WTC11 (cell line): ENCODE measurements around the gene CHKA.

ENCODE experiments used
- ATF2 ChIP-seq: sonication (generic); formaldehyde crosslinking; IDR thresholded peaks from 2 replicates; pipeline ENCODE4 v1.8.1; 2022; ENCODE audit warnings: low read depth, missing genetic modification reagents, borderline replicate concordance
- ATF3 ChIP-seq: sonication (generic); formaldehyde crosslinking; conservative IDR thresholded peaks from 2 replicates; pipeline ENCODE4 v1.8.1; 2022; ENCODE audit warnings: mild to moderate bottlenecking, missing genetic modification reagents
- NFE2L1 ChIP-seq: sonication (generic); formaldehyde crosslinking; IDR thresholded peaks from 2 replicates; pipeline ENCODE4 v1.8.1; 2023; ENCODE audit warnings: missing genetic modification reagents
- SP1 ChIP-seq: sonication (generic); formaldehyde crosslinking; conservative IDR thresholded peaks from 2 replicates; pipeline ENCODE4 v1.8.1; 2022; ENCODE audit warnings: missing genetic modification reagents
- TEAD4 ChIP-seq: sonication (generic); formaldehyde crosslinking; IDR thresholded peaks from 2 replicates; pipeline ENCODE4 v1.8.0; 2022; ENCODE audit warnings: mild to moderate bottlenecking, missing genetic modification reagents
- TF ChIP-seq, protein P1 (sequence below): fragments of 200-600 bp; IDR thresholded peaks from 2 replicates; pipeline ENCODE4 v1.8.0; 2022; ENCODE audit warnings: antibody characterized with exemption
- TF ChIP-seq, protein P2 (sequence below): sonication (generic); formaldehyde crosslinking; IDR thresholded peaks from 2 replicates; pipeline ENCODE4 v1.8.1; 2022; ENCODE audit warnings: missing genetic modification reagents, borderline replicate concordance
- TF ChIP-seq, protein P3 (sequence below): sonication (generic); formaldehyde crosslinking; IDR thresholded peaks from 2 replicates; pipeline ENCODE4 v1.8.1; 2023; ENCODE audit warnings: mild to moderate bottlenecking, missing genetic modification reagents

- TF ChIP-seq, protein P1, sequence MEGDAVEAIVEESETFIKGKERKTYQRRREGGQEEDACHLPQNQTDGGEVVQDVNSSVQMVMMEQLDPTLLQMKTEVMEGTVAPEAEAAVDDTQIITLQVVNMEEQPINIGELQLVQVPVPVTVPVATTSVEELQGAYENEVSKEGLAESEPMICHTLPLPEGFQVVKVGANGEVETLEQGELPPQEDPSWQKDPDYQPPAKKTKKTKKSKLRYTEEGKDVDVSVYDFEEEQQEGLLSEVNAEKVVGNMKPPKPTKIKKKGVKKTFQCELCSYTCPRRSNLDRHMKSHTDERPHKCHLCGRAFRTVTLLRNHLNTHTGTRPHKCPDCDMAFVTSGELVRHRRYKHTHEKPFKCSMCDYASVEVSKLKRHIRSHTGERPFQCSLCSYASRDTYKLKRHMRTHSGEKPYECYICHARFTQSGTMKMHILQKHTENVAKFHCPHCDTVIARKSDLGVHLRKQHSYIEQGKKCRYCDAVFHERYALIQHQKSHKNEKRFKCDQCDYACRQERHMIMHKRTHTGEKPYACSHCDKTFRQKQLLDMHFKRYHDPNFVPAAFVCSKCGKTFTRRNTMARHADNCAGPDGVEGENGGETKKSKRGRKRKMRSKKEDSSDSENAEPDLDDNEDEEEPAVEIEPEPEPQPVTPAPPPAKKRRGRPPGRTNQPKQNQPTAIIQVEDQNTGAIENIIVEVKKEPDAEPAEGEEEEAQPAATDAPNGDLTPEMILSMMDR: no peak
- TF ChIP-seq SP1 (no peak), ATF3 (CRISPR knock-in tag) (no peak), NFE2L1 (CRISPR knock-in tag) (no peak), ATF2 (no peak), TEAD4 (CRISPR knock-in tag) (no peak)
- TF ChIP-seq, protein P2, sequence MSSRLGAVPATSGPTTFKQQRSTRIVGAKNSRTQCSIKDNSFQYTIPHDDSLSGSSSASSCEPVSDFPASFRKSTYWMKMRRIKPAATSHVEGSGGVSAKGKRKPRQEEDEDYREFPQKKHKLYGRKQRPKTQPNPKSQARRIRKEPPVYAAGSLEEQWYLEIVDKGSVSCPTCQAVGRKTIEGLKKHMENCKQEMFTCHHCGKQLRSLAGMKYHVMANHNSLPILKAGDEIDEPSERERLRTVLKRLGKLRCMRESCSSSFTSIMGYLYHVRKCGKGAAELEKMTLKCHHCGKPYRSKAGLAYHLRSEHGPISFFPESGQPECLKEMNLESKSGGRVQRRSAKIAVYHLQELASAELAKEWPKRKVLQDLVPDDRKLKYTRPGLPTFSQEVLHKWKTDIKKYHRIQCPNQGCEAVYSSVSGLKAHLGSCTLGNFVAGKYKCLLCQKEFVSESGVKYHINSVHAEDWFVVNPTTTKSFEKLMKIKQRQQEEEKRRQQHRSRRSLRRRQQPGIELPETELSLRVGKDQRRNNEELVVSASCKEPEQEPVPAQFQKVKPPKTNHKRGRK (CRISPR knock-in tag): no peak
- TF ChIP-seq, protein P3, sequence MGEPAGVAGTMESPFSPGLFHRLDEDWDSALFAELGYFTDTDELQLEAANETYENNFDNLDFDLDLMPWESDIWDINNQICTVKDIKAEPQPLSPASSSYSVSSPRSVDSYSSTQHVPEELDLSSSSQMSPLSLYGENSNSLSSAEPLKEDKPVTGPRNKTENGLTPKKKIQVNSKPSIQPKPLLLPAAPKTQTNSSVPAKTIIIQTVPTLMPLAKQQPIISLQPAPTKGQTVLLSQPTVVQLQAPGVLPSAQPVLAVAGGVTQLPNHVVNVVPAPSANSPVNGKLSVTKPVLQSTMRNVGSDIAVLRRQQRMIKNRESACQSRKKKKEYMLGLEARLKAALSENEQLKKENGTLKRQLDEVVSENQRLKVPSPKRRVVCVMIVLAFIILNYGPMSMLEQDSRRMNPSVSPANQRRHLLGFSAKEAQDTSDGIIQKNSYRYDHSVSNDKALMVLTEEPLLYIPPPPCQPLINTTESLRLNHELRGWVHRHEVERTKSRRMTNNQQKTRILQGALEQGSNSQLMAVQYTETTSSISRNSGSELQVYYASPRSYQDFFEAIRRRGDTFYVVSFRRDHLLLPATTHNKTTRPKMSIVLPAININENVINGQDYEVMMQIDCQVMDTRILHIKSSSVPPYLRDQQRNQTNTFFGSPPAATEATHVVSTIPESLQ (CRISPR knock-in tag): no peak
These were observed 38.0 kb upstream of the CHKA start for GRCh38 chr11:68159161-68159560.
